Measurements from ENCODE around the gene CYB561.

CYB561 gene

GRCh38 chr17:63476459-63476853, 30.4 kb upstream of the CYB561 start (continued):
- TF ChIP-seq ZBTB11 (tag by site-specific recombination; conservative IDR thresholded peaks at IDR 0.05; ENCODE audit: low read depth) (peak; percentile 34; the same call in 1 of the 2 replicates), ZNF549 (tag by site-specific recombination; IDR thresholded peaks at IDR 0.05) (no peak), ZFP37 (tag by site-specific recombination; IDR thresholded peaks at IDR 0.05) (no peak), ZNF473 (tag by site-specific recombination; IDR thresholded peaks at IDR 0.05) (no peak), ZBTB20 (tag by site-specific recombination; IDR thresholded peaks at IDR 0.05) (peak; percentile 91)
- TF ChIP-seq, protein P1, sequence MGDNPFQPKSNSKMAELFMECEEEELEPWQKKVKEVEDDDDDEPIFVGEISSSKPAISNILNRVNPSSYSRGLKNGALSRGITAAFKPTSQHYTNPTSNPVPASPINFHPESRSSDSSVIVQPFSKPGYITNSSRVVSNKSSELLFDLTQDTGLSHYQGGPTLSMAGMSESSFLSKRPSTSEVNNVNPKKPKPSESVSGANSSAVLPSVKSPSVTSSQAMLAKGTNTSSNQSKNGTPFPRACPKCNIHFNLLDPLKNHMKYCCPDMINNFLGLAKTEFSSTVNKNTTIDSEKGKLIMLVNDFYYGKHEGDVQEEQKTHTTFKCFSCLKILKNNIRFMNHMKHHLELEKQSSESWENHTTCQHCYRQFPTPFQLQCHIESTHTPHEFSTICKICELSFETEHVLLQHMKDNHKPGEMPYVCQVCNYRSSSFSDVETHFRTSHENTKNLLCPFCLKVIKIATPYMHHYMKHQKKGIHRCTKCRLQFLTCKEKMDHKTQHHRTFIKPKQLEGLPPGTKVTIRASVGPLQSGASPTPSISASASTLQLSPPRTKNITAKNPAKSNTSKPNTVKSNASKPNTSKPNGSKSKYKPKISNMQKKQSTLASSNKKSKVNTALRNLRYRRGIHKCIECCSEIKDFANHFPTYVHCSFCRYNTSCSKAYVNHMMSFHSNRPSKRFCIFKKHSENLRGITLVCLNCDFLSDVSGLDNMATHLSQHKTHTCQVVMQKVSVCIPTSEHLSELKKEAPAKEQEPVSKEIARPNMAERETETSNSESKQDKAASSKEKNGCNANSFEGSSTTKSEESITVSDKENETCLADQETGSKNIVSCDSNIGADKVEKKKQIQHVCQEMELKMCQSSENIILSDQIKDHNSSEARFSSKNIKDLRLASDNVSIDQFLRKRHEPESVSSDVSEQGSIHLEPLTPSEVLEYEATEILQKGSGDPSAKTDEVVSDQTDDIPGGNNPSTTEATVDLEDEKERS (tag by site-specific recombination; IDR thresholded peaks at IDR 0.05): no peak

DNA sequence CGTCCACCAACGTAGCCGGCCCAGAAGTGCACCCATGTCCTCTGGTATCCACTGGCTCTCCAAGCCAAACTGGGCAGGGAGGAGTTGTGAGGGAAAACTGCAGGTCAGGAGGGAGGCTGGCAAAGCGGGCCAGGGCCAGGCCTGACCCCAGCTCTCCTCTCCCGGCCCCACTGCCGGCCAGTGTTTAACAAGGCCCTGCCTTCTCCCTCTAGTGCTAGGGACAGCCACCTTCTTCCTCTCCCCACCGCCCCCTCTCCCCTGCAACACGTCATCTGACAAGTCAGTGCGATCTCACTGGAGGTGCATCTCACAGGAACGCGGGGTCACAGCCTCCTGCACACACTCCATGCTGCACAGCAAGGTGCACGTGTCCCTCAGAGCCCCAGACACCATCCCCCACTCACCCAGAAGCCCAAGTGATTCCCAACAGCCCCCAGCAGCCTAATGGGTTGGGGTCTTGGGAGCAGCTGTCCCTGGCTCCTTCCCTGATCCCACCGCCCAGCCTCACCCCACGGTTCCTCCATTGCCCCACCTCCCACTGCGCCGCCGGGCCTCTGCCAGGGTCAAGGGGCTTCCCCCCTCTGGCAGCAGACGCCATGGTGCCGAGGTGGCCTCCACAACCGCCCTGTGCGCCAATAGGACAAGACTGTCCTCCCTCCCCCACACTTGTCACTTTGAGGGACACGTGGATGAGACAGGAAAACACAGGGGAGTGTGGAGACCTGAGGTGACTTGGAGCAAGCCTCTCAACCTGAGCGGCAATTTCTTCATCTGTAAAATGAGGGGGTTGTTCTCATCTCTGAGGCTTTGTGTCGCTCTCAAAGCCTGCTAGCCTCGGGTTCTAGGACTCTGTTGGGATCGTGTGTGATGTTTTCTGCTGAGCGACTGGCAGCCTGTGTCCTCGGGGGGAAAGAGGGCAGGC, 29.6 kb upstream of the CYB561 start:
- H3K4me1 ChIP-seq (ENCODE audit: control insufficient read depth, insufficient read depth, low read length): peaks cover 11% of the 10 kb centered on the region
- no peak overlapping the region for H3K4me3 ChIP-seq (ENCODE audit: low read depth, low read length)

GRCh38 chr17:63474586-63475460, 28.7 kb upstream of the CYB561 start:
- Histone ChIP-seq H3K4me1 (ENCODE audit: control insufficient read depth, insufficient read depth, low read length) (peaks cover 10% of the 10 kb centered on the region), H3K27ac (ENCODE audit: extremely low read depth, low read depth, low read length) (peak overlapping the region; percentile 12; the same call in 1 of the 2 replicates), H3K4me3 (ENCODE audit: low read depth, low read length) (no peak overlapping the region), H3K36me3 (ENCODE audit: control insufficient read depth in 2 of 2, insufficient read depth in 1 of 2, low read length in 2 of 2) (no peaks in the 10 kb centered on the region), H3K9me3 (ENCODE audit: control insufficient read depth, insufficient read depth, low read depth, low read length) (no peaks in the 10 kb centered on the region)
- ChIA-PET CTCF (interaction anchor here (0.6 to 1.4 kb wide), 5 partner anchors 13 to 147 kb away, joined by 3 to 5 read pairs (median 3); no protein-coding TSS in a partner anchor), POLR2A (no interaction called here)
- TF ChIP-seq ZNF561 (tag by site-specific recombination; IDR thresholded peaks at IDR 0.05; ENCODE audit: borderline replicate concordance) (no peak), ZNF169 (tag by site-specific recombination; IDR thresholded peaks at IDR 0.05) (no peak), ZNF19 (tag by site-specific recombination; IDR thresholded peaks at IDR 0.05; ENCODE audit: low read depth) (no peak), ZNF148 (tag by site-specific recombination; IDR thresholded peaks at IDR 0.05; ENCODE audit: borderline replicate concordance) (no peak), GLIS1 (tag by site-specific recombination; IDR thresholded peaks at IDR 0.05) (peak; percentile 76; the same call in 1 of the 2 replicates), ZNF548 (tag by site-specific recombination; IDR thresholded peaks at IDR 0.05) (no peak), ZNF341 (tag by site-specific recombination; IDR thresholded peaks at IDR 0.05; ENCODE audit: low read depth) (peak; percentile 65), ZNF664 (tag by site-specific recombination; IDR thresholded peaks at IDR 0.05) (no peak), ZNF558 (tag by site-specific recombination; IDR thresholded peaks at IDR 0.05) (no peak)
- TF ChIP-seq, protein P2, sequence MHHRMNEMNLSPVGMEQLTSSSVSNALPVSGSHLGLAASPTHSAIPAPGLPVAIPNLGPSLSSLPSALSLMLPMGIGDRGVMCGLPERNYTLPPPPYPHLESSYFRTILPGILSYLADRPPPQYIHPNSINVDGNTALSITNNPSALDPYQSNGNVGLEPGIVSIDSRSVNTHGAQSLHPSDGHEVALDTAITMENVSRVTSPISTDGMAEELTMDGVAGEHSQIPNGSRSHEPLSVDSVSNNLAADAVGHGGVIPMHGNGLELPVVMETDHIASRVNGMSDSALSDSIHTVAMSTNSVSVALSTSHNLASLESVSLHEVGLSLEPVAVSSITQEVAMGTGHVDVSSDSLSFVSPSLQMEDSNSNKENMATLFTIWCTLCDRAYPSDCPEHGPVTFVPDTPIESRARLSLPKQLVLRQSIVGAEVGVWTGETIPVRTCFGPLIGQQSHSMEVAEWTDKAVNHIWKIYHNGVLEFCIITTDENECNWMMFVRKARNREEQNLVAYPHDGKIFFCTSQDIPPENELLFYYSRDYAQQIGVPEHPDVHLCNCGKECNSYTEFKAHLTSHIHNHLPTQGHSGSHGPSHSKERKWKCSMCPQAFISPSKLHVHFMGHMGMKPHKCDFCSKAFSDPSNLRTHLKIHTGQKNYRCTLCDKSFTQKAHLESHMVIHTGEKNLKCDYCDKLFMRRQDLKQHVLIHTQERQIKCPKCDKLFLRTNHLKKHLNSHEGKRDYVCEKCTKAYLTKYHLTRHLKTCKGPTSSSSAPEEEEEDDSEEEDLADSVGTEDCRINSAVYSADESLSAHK (tag by site-specific recombination; IDR thresholded peaks at IDR 0.05): no peak

More for the DNA sequence above, 29.6 kb upstream of the CYB561 start:
- Histone ChIP-seq H3K36me3 (ENCODE audit: control insufficient read depth in 2 of 2, insufficient read depth in 1 of 2, low read length in 2 of 2) (no peaks in the 10 kb centered on the region), H3K27ac (ENCODE audit: extremely low read depth, low read depth, low read length) (no peak overlapping the region; the same call in 1 of the 2 replicates), H3K9me3 (ENCODE audit: control insufficient read depth, insufficient read depth, low read depth, low read length) (no peaks in the 10 kb centered on the region)
- ChIA-PET POLR2A (interaction anchor here (1.1 kb wide), 1 partner anchor 76 kb away, joined by 4 read pairs; no protein-coding TSS in a partner anchor), CTCF (interaction anchor here (0.5 to 8.1 kb wide), 9 partner anchors 11 to 344 kb away, joined by 3 to 159 read pairs (median 4); no protein-coding TSS in a partner anchor)
- TF ChIP-seq ZNF335 (tag by site-specific recombination; conservative IDR thresholded peaks at IDR 0.05) (peak; percentile 90), ZNF747 (tag by site-specific recombination; IDR thresholded peaks at IDR 0.05) (no peak), ZFHX2 (tag by site-specific recombination; conservative IDR thresholded peaks at IDR 0.05) (peak; percentile 17; the same call in 1 of the 2 replicates)
